ENCODE results near the gene CYTH4.

GRCh38 chr22:37240941-37241320 is 41.4 kb upstream of the CYTH4 start:
- TF ChIP-seq, protein P1, sequence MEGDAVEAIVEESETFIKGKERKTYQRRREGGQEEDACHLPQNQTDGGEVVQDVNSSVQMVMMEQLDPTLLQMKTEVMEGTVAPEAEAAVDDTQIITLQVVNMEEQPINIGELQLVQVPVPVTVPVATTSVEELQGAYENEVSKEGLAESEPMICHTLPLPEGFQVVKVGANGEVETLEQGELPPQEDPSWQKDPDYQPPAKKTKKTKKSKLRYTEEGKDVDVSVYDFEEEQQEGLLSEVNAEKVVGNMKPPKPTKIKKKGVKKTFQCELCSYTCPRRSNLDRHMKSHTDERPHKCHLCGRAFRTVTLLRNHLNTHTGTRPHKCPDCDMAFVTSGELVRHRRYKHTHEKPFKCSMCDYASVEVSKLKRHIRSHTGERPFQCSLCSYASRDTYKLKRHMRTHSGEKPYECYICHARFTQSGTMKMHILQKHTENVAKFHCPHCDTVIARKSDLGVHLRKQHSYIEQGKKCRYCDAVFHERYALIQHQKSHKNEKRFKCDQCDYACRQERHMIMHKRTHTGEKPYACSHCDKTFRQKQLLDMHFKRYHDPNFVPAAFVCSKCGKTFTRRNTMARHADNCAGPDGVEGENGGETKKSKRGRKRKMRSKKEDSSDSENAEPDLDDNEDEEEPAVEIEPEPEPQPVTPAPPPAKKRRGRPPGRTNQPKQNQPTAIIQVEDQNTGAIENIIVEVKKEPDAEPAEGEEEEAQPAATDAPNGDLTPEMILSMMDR (conservative IDR thresholded peaks at IDR 0.05), result no peak
- no peak for TF ChIP-seq EZH2 (IDR thresholded peaks at IDR 0.05; ENCODE audit: low read depth)
